Dedifferentiated amniotic fluid mesenchymal stem cell (primary cell): ENCODE data around the gene RPS27.

ENCODE experiments used
- DNase-seq: peaks from one replicate; pipeline ENCODE4 v3.0.0-alpha.2; 2016; ENCODE audit errors: extremely low spot score

RPS27 gene

GRCh38 chr1:153990468-153991150 is at the start of gene RPS27:
Gene RPS27 (plus strand): TSS chr1:153990762. CDS start chr1:153990797, 35 bp downstream.
- DNase-seq = peak; percentile 99

GRCh38 chr1:153941826-153942725 is 48.5 kb upstream of the RPS27 start:
- peak; percentile 10 for DNase-seq

- DNase-seq = no peak
Observed at GRCh38 chr1:153942766-153943549, 47.6 kb upstream of the RPS27 start.

- DNase-seq = no peak
Observed at GRCh38 chr1:153944005-153944826, 46.3 kb upstream of the RPS27 start.

GRCh38 chr1:153944827-153945117 is 45.8 kb upstream of the RPS27 start:
- DNase-seq = no peak

GRCh38 chr1:153945131-153945794 is 45.3 kb upstream of the RPS27 start:
- DNase-seq = no peak

GRCh38 chr1:153945795-153946621 is 44.6 kb upstream of the RPS27 start:
- DNase-seq = no peak

GRCh38 chr1:153946622-153947241 is 43.8 kb upstream of the RPS27 start, which contains the start of gene DENND4B:
Gene DENND4B (minus strand): TSS chr1:153946718. CDS start chr1:153944374, 2,344 bp downstream.
- DNase-seq = peak; percentile 64

GRCh38 chr1:153951183-153951582 is 39.4 kb upstream of the RPS27 start:
- no peak for DNase-seq

- DNase-seq = no peak
Observed at GRCh38 chr1:153951801-153952200, 38.8 kb upstream of the RPS27 start.

- DNase-seq = no peak
Observed at GRCh38 chr1:153953859-153954365, 36.6 kb upstream of the RPS27 start.

- no peak for DNase-seq
Observed at GRCh38 chr1:153954826-153955225, 35.7 kb upstream of the RPS27 start.

GRCh38 chr1:153956997-153957715 is 33.4 kb upstream of the RPS27 start:
- DNase-seq = no peak

GRCh38 chr1:153957744-153958110 is 32.8 kb upstream of the RPS27 start:
- no peak for DNase-seq

- peak; percentile 100 for DNase-seq
Observed at GRCh38 chr1:153958111-153958960, 32.2 kb upstream of the RPS27 start, which contains the start of gene CRTC2. Gene CRTC2 (minus strand): TSS chr1:153958612. CDS start chr1:153958497, 115 bp downstream.

GRCh38 chr1:153958961-153959260 is 31.7 kb upstream of the RPS27 start:
- DNase-seq = no peak

- no peak for DNase-seq
Observed at GRCh38 chr1:153959454-153959853, 31.1 kb upstream of the RPS27 start.

- DNase-seq = no peak
Observed at GRCh38 chr1:153960206-153960605, 30.4 kb upstream of the RPS27 start.
